Panc1 (cell line): Measurements from ENCODE around the gene IPO5.
"Not testable (repeated sequence)": the region's sequence is repeated elsewhere in the genome, so short reads cannot be mapped to it uniquely, and the experiment has no call there.

Experiments used
- POLR2AphosphoS5 ChIP-seq: IDR thresholded peaks from 2 replicates; pipeline ENCODE4 v1.6.1; 2012; ENCODE audit warnings: mild to moderate bottlenecking, low read depth, low read length, moderate library complexity
- SIN3A ChIP-seq: IDR thresholded peaks from 2 replicates; pipeline ENCODE4 v1.6.1; 2012; ENCODE audit warnings: low read depth, mild to moderate bottlenecking, low read length, moderate library complexity, borderline replicate concordance; ENCODE audit not compliant: insufficient read depth
- TCF7L2 ChIP-seq: IDR thresholded peaks from 2 replicates; pipeline ENCODE4 v1.6.1; 2011; ENCODE audit warnings: mild to moderate bottlenecking, low read depth, low read length, inconsistent platforms
- TF ChIP-seq, protein P1 (sequence below): fragments of 450-650 bp; IDR thresholded peaks from 2 replicates; pipeline ENCODE4 v1.5.1; 2017; ENCODE audit warnings: mild to moderate bottlenecking
- TF ChIP-seq, protein P2 (sequence below), 2 experiments: IDR thresholded peaks; 2 replicates each; pipeline ENCODE4 v1.6.1; 2011 to 2012; ENCODE audit warnings: low read depth in 2 of 2, control low read depth in 1 of 2, low read length in 1 of 2, mild to moderate bottlenecking in 1 of 2, moderate library complexity in 1 of 2; ENCODE audit not compliant: insufficient read depth in 1 of 2

DNA sequence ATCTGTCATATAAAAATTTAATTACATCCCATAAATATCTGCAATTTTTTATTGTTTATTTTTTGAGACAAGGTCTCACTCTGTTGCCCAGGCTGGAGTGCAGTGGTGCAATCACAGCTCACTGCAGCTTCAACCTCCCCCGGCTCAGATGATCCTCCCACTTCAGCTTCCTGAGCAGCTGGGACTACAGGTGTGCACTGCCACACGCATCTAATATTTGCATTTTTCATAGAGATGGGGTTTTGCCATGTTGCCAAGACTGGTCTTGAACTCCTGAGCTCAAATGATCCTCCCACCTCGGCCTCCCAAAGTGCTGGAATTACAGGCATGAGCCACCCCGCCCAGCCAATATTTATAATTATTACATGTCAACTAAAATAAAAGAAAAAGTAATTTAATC is 644 bp upstream of the IPO5 start:
- TF ChIP-seq, protein P1, sequence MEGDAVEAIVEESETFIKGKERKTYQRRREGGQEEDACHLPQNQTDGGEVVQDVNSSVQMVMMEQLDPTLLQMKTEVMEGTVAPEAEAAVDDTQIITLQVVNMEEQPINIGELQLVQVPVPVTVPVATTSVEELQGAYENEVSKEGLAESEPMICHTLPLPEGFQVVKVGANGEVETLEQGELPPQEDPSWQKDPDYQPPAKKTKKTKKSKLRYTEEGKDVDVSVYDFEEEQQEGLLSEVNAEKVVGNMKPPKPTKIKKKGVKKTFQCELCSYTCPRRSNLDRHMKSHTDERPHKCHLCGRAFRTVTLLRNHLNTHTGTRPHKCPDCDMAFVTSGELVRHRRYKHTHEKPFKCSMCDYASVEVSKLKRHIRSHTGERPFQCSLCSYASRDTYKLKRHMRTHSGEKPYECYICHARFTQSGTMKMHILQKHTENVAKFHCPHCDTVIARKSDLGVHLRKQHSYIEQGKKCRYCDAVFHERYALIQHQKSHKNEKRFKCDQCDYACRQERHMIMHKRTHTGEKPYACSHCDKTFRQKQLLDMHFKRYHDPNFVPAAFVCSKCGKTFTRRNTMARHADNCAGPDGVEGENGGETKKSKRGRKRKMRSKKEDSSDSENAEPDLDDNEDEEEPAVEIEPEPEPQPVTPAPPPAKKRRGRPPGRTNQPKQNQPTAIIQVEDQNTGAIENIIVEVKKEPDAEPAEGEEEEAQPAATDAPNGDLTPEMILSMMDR = not testable (repeated sequence)
- TF ChIP-seq, protein P2, sequence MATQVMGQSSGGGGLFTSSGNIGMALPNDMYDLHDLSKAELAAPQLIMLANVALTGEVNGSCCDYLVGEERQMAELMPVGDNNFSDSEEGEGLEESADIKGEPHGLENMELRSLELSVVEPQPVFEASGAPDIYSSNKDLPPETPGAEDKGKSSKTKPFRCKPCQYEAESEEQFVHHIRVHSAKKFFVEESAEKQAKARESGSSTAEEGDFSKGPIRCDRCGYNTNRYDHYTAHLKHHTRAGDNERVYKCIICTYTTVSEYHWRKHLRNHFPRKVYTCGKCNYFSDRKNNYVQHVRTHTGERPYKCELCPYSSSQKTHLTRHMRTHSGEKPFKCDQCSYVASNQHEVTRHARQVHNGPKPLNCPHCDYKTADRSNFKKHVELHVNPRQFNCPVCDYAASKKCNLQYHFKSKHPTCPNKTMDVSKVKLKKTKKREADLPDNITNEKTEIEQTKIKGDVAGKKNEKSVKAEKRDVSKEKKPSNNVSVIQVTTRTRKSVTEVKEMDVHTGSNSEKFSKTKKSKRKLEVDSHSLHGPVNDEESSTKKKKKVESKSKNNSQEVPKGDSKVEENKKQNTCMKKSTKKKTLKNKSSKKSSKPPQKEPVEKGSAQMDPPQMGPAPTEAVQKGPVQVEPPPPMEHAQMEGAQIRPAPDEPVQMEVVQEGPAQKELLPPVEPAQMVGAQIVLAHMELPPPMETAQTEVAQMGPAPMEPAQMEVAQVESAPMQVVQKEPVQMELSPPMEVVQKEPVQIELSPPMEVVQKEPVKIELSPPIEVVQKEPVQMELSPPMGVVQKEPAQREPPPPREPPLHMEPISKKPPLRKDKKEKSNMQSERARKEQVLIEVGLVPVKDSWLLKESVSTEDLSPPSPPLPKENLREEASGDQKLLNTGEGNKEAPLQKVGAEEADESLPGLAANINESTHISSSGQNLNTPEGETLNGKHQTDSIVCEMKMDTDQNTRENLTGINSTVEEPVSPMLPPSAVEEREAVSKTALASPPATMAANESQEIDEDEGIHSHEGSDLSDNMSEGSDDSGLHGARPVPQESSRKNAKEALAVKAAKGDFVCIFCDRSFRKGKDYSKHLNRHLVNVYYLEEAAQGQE (IDR thresholded peaks at IDR 0.05; ENCODE audit: insufficient read depth in 1 of 2, low read depth in 2 of 2, low read length in 1 of 2) = not testable (repeated sequence)
- not testable (repeated sequence) for TF ChIP-seq SIN3A, POLR2AphosphoS5, TCF7L2
